Fibroblast of lung (primary cell): ENCODE data around the gene NAP1L4. TPM values are rescaled to one million over a fixed set of nuclear protein-coding genes. Genes with fewer than 3 reads are reported as not detected.
A peak's percentile ranks its signal among the peaks of the same experiment; 100 is the strongest.

ENCODE experiments used
- DNase-seq, 2 donors: peaks; one replicate each; pipeline versions ENCODE4 v3.0.0 to v3.0.0-alpha.2; 2010; ENCODE audit warnings: low read depth in 2 of 2
- H2AFZ ChIP-seq: 2 replicates; pipeline ENCODE4 v1.5.1; 2012; ENCODE audit warnings: low read length, control low read depth, inconsistent platforms
- H3K27ac ChIP-seq: 2 replicates; pipeline ENCODE4 v1.5.1; 2011; ENCODE audit warnings: low read length, control low read depth; ENCODE audit not compliant: insufficient read depth
- H3K27me3 ChIP-seq: 2 replicates; pipeline ENCODE4 v1.5.1; 2011; ENCODE audit warnings: mild to moderate bottlenecking, low read length; ENCODE audit not compliant: control insufficient read depth, insufficient read depth
- H3K36me3 ChIP-seq: 2 replicates; pipeline ENCODE4 v1.5.1; 2011; ENCODE audit warnings: low read length; ENCODE audit not compliant: control insufficient read depth, insufficient read depth
- H3K4me1 ChIP-seq: 2 replicates; pipeline ENCODE4 v1.5.1; 2011; ENCODE audit warnings: low read length; ENCODE audit not compliant: control insufficient read depth, insufficient read depth; ENCODE audit errors: extremely low read depth
- H3K4me2 ChIP-seq: 2 replicates; pipeline ENCODE4 v1.5.1; 2011; ENCODE audit warnings: low read length, control low read depth; ENCODE audit not compliant: insufficient read depth; ENCODE audit errors: extremely low read depth
- H3K4me3 ChIP-seq, 4 experiments: fragments of 200-600 bp in 1 of 4; sonication (generic) in 1 of 4; replicated peaks in 1 of 4; 2 replicates each; pipeline ENCODE4 v1.5.1; 2011 to 2016; ENCODE audit warnings: low read length in 4 of 4, low read depth in 3 of 4, mild to moderate bottlenecking in 3 of 4, control low read depth in 2 of 4, inconsistent platforms in 1 of 4, mixed read lengths in 1 of 4; ENCODE audit not compliant: insufficient read depth in 1 of 4; ENCODE audit errors: control extremely low read depth in 1 of 4
- H3K79me2 ChIP-seq: 2 replicates; pipeline ENCODE4 v1.5.1; 2012; ENCODE audit warnings: mild to moderate bottlenecking, low read length, inconsistent platforms; ENCODE audit not compliant: control insufficient read depth, insufficient read depth
- H3K9ac ChIP-seq: 2 replicates; pipeline ENCODE4 v1.5.1; 2011; ENCODE audit warnings: mild to moderate bottlenecking, low read length, control low read depth; ENCODE audit not compliant: insufficient read depth
- H3K9me3 ChIP-seq: 2 replicates; pipeline ENCODE4 v1.5.1; 2012; ENCODE audit warnings: low read depth, low read length; ENCODE audit not compliant: control insufficient read depth, insufficient read depth
- H4K20me1 ChIP-seq: 2 replicates; pipeline ENCODE4 v1.5.1; 2011; ENCODE audit warnings: low read length; ENCODE audit not compliant: control insufficient read depth, insufficient read depth; ENCODE audit errors: extremely low read depth
- CTCF ChIP-seq, 2 donors: IDR thresholded peaks in 1 of 2; conservative IDR thresholded peaks in 1 of 2; 1 replicate in 1 of 2; 2 replicates in 1 of 2; pipeline ENCODE4 v1.5.1; 2011 to 2012; ENCODE audit warnings: low read length in 2 of 2, control low read depth in 1 of 2, inconsistent platforms in 1 of 2, low read depth in 1 of 2, mild to moderate bottlenecking in 1 of 2
- EZH2 ChIP-seq: IDR thresholded peaks from 2 replicates; pipeline ENCODE4 v1.5.1; 2012; ENCODE audit warnings: low read length, control low read depth, mild to moderate bottlenecking; ENCODE audit errors: missing control alignments
- polyA plus RNA-seq, 2 donors: library from polyadenylated mRNA; depleted of rRNA in 1 of 2; stranded (reverse) in 1 of 2; unstranded in 1 of 2; fragments of >200 nt; gene quantifications; 2 replicates each; pipeline ENCODE4 v1.2.1, GENCODE V29; 2011 to 2012; ENCODE audit warnings: missing spikeins in 1 of 2
- total RNA-seq: library from RNA; depleted of rRNA; stranded (reverse); fragments of >200 nt; gene quantifications from 2 replicates; pipeline ENCODE4 v1.2.1, GENCODE V29; 2014

Gene NAP1L4
- total and polyA plus RNA-seq, 2 donors (not counting 1 experiment from before 2014, with no cell fraction given), result 79.5 to 113 TPM

GRCh38 chr11:2934611-2935239, 57.4 kb downstream of the NAP1L4 start:
- Histone ChIP-seq H3K79me2 (no peaks in the 10 kb centered on the region), H3K27me3 (no peaks in the 10 kb centered on the region), H3K27ac (no peak overlapping the region), H3K4me3 (no peak overlapping the region), H3K9me3 (peaks cover 2% of the 10 kb centered on the region), H3K36me3 (no peaks in the 10 kb centered on the region), H2AFZ (no peak overlapping the region), H3K4me2 (no peak overlapping the region), H4K20me1 (no peaks in the 10 kb centered on the region), H3K9ac (no peak overlapping the region), H3K4me1 (peaks cover 10% of the 10 kb centered on the region)
- no peak for DNase-seq
- TF ChIP-seq EZH2 (no peak), CTCF (conservative IDR thresholded peaks at IDR 0.05 in 1 of 2, IDR thresholded peaks at IDR 0.05 in 1 of 2; ENCODE audit: low read depth in 1 of 2, low read length in 2 of 2) (no peak)

GRCh38 chr11:2934021-2934550, 58.0 kb downstream of the NAP1L4 start:
- Histone ChIP-seq H3K4me2 (no peak overlapping the region), H3K79me2 (no peaks in the 10 kb centered on the region), H3K9ac (no peak overlapping the region), H4K20me1 (no peaks in the 10 kb centered on the region), H3K4me3 (no peak overlapping the region), H3K36me3 (no peaks in the 10 kb centered on the region), H2AFZ (no peak overlapping the region), H3K4me1 (peaks cover 11% of the 10 kb centered on the region), H3K9me3 (peaks cover 2% of the 10 kb centered on the region), H3K27me3 (no peaks in the 10 kb centered on the region), H3K27ac (no peak overlapping the region)
- DNase-seq, result no peak
- TF ChIP-seq EZH2 (no peak), CTCF (conservative IDR thresholded peaks at IDR 0.05 in 1 of 2, IDR thresholded peaks at IDR 0.05 in 1 of 2; ENCODE audit: low read depth in 1 of 2, low read length in 2 of 2) (no peak)

GRCh38 chr11:2933375-2934020, 58.6 kb downstream of the NAP1L4 start:
- peaks cover 11% of the 10 kb centered on the region for H3K4me1 ChIP-seq
- no peak overlapping the region for H3K4me2 ChIP-seq
- H3K36me3 ChIP-seq, result no peaks in the 10 kb centered on the region
- TF ChIP-seq EZH2 (no peak), CTCF (conservative IDR thresholded peaks at IDR 0.05 in 1 of 2, IDR thresholded peaks at IDR 0.05 in 1 of 2; ENCODE audit: low read depth in 1 of 2, low read length in 2 of 2) (no peak)
- H2AFZ ChIP-seq, result no peak overlapping the region
- H3K27ac ChIP-seq, result peak overlapping the region; percentile 45
- no peak overlapping the region for H3K4me3 ChIP-seq
- peaks cover 5% of the 10 kb centered on the region for H3K79me2 ChIP-seq
- H4K20me1 ChIP-seq, result no peaks in the 10 kb centered on the region
- no peaks in the 10 kb centered on the region for H3K27me3 ChIP-seq
- peaks cover 2% of the 10 kb centered on the region for H3K9me3 ChIP-seq
- peak; percentile 78 to 82 for DNase-seq
- no peak overlapping the region for H3K9ac ChIP-seq
